OCI-LY3 (cell line): ENCODE results near the gene TCTN3.

Experiments
- CTCF ChIP-seq: fragments of 200-600, 300-600 bp; sonication (generic); IDR thresholded peaks from 2 replicates; pipeline ENCODE4 v1.5.1; 2014; ENCODE audit warnings: antibody characterized with exemption, low read length, low read depth
- EZH2phosphoT487 ChIP-seq: fragments of 200-600 bp; shearing (Covaris generic); IDR thresholded peaks from 2 replicates; pipeline ENCODE4 v1.6.1; 2018; ENCODE audit warnings: antibody characterized with exemption, mixed run types, low read depth

- TF ChIP-seq EZH2phosphoT487 (no peak), CTCF (no peak)
Measured at GRCh38 chr10:95698415-95698814, 4.7 kb upstream of the TCTN3 start.
